Activated CD4-positive, alpha-beta memory T cell treated with anti-CD3 and anti-CD28 coated beads for 36 hours (primary cell): ENCODE results near the gene GRID1. TPM values are rescaled to one million over a fixed set of nuclear protein-coding genes. Genes with fewer than 3 reads are reported as not detected.

Experiments used
- CTCF ChIA-PET: fragments of 350-600 bp; sonication (Branson Sonifier 250); formaldehyde crosslinking; loops from one replicate; lab custom pipeline; 2021; ENCODE audit warnings: antibody characterized with exemption, inconsistent platforms; lab: Charles Lee
- POLR2A ChIA-PET: fragments of 350-600 bp; sonication (Branson Sonifier 250); formaldehyde crosslinking; loops from one replicate; lab custom pipeline; 2021; ENCODE audit warnings: antibody characterized with exemption; lab: Charles Lee
- DNase-seq: peaks from one replicate; pipeline ENCODE4 v3.0.0-alpha.2; 2020
- H3K27ac Mint-ChIP-seq: one replicate; pipeline ENCODE4 v1.8.0; 2021; ENCODE audit warnings: mixed read lengths
- H3K27me3 Mint-ChIP-seq: one replicate; pipeline ENCODE4 v1.8.0; 2021; ENCODE audit warnings: mixed read lengths
- H3K36me3 Mint-ChIP-seq: one replicate; pipeline ENCODE4 v1.8.0; 2021; ENCODE audit warnings: mixed read lengths
- H3K4me1 Mint-ChIP-seq: one replicate; pipeline ENCODE4 v1.8.0; 2021; ENCODE audit warnings: low read depth, mixed read lengths
- H3K4me3 Mint-ChIP-seq: one replicate; pipeline ENCODE4 v1.8.0; 2021; ENCODE audit warnings: mild to moderate bottlenecking, mixed read lengths
- H3K9me3 Mint-ChIP-seq: one replicate; pipeline ENCODE4 v1.8.0; 2021; ENCODE audit warnings: mixed read lengths
- intact Hi-C: fragments of 100-400 bp; cut with micrococcal nuclease; formaldehyde crosslinking; loops from one replicate; pipeline ENCODE4 v1.15.1; 2023
- total RNA-seq, 2 experiments: library from RNA; stranded (reverse); gene quantifications; one replicate each; pipeline ENCODE4 v1.2.3, GENCODE V29; 2021

Gene GRID1
- total RNA-seq, 2 experiments from 2014 or later, result not detected

DNA sequence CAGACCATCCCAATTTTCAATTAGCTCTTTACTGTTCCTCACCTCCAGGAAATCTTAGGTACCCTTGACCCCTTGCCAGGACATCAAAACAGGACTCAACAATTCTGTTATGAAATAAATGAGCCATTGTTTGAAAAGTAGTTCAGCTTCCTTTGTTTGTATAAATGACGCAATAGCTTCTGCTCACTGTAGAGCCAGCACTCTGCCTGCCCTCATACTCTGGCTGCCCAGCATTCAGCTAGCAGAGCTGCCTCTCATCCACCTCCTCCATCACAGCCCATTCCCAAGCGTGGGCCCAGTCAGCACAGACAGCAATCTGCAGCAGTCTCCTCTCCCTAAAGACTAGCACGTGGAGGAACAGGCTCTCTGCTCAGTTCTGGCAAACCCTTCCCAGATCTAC lies 478.6 kb downstream of the GRID1 start:
- CTCF ChIA-PET, result no interaction called here
- H3K36me3 Mint-ChIP-seq, result no peaks in the 10 kb centered on the region
- H3K27me3 Mint-ChIP-seq, result peaks cover 15% of the 10 kb centered on the region
- no peak overlapping the region for H3K27ac Mint-ChIP-seq
- peaks cover 2% of the 10 kb centered on the region for H3K9me3 Mint-ChIP-seq
- intact Hi-C loops, result no loop called here
- no peaks in the 10 kb centered on the region for H3K4me1 Mint-ChIP-seq
- POLR2A ChIA-PET, result no interaction called here
- no peak for DNase-seq
- H3K4me3 Mint-ChIP-seq, result no peak overlapping the region

DNA sequence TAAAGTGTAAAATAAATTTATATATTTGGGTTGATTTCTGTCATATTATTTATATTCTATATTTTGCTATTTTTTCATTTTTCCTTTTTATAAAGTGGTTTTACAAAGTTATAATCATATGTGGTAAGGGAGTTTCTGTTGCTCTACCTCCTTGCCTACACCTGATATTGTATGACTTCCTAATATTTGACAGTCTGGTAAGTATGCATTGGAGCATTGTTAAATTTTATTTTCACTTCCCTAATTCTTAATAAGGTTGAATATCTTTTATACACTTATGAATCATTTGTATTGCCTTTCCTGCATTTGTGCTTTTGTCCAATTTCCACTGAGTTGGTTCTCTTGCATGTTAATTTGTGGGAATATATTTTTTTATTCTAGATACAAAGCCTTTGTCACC lies 492.4 kb downstream of the GRID1 start:
- no peak for DNase-seq
- peaks cover 4% of the 10 kb centered on the region for H3K27me3 Mint-ChIP-seq
- ChIA-PET CTCF (no interaction called here), POLR2A (no interaction called here)
- no peaks in the 10 kb centered on the region for H3K9me3 Mint-ChIP-seq
- no peaks in the 10 kb centered on the region for H3K4me1 Mint-ChIP-seq
- no peak overlapping the region for H3K4me3 Mint-ChIP-seq
- no peak overlapping the region for H3K27ac Mint-ChIP-seq
- intact Hi-C loops, result no loop called here
- no peaks in the 10 kb centered on the region for H3K36me3 Mint-ChIP-seq

GRCh38 chr10:85873063-85873462 lies 493.5 kb downstream of the GRID1 start:
- no peak overlapping the region for H3K4me3 Mint-ChIP-seq
- ChIA-PET CTCF (no interaction called here), POLR2A (no interaction called here)
- no peaks in the 10 kb centered on the region for H3K9me3 Mint-ChIP-seq
- peaks cover 4% of the 10 kb centered on the region for H3K27me3 Mint-ChIP-seq
- H3K4me1 Mint-ChIP-seq, result no peaks in the 10 kb centered on the region
- H3K36me3 Mint-ChIP-seq, result no peaks in the 10 kb centered on the region
- no peak for DNase-seq
- H3K27ac Mint-ChIP-seq, result no peak overlapping the region
- intact Hi-C loops, result no loop called here

DNA sequence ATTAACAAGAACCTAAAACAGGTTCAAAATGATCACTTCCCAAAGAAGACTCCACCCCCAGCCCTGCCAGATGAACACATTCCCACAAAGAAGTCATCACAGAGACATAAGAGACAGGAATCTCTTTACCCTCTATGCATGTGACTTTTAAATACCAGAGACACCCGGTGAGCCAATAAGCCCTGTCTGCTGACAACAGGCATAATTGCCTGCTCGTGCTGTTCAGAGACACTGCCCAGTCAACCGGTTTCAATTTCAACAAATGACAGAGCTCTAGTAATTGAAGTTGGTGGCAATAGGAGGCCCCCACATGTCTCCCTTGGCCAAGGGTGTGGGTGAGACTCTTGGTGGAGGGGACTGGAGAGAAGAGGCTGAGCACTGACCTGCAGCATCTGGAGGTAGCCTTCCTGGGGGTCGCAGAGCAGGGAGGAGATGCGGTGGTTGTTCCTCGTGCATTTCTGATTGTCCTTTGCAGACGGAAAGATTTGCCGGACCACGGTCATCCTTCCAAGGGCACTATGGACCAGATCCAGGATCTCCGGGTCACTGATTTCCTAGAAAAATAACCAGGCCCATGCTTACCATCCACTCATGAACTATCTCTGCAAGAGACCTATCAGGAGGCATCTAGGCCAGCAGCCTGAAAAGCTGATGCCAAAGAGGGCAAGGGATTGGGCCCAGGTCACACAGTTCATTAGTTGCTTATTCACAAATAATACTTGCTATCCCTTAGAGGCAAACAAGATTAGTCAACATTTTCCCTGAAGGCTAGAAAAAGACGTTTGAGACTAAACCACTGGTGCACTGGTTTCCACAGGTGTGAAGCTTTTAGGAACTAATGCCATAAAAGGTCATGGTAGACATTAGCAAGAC lies 497.7 kb downstream of the GRID1 start:
- Mint-ChIP-seq H3K4me1 (no peaks in the 10 kb centered on the region), H3K36me3 (no peaks in the 10 kb centered on the region), H3K27me3 (no peaks in the 10 kb centered on the region), H3K27ac (no peak overlapping the region), H3K4me3 (no peak overlapping the region), H3K9me3 (no peaks in the 10 kb centered on the region)
- DNase-seq, result no peak
- ChIA-PET CTCF (no interaction called here), POLR2A (no interaction called here)
- intact Hi-C loops, result no loop called here

GRCh38 chr10:85864868-85865526 lies 501.6 kb downstream of the GRID1 start:
- Mint-ChIP-seq H3K27ac (no peak overlapping the region), H3K27me3 (peaks cover 12% of the 10 kb centered on the region), H3K4me1 (no peaks in the 10 kb centered on the region), H3K36me3 (no peaks in the 10 kb centered on the region), H3K9me3 (no peaks in the 10 kb centered on the region), H3K4me3 (no peak overlapping the region)
- no peak for DNase-seq
- POLR2A ChIA-PET, result no interaction called here
- CTCF ChIA-PET, result no interaction called here
- intact Hi-C loops, result no loop called here

- CTCF ChIA-PET, result no interaction called here
- POLR2A ChIA-PET, result no interaction called here
- no peaks in the 10 kb centered on the region for H3K36me3 Mint-ChIP-seq
Measured at GRCh38 chr10:85864173-85864549, 502.4 kb downstream of the GRID1 start.

DNA sequence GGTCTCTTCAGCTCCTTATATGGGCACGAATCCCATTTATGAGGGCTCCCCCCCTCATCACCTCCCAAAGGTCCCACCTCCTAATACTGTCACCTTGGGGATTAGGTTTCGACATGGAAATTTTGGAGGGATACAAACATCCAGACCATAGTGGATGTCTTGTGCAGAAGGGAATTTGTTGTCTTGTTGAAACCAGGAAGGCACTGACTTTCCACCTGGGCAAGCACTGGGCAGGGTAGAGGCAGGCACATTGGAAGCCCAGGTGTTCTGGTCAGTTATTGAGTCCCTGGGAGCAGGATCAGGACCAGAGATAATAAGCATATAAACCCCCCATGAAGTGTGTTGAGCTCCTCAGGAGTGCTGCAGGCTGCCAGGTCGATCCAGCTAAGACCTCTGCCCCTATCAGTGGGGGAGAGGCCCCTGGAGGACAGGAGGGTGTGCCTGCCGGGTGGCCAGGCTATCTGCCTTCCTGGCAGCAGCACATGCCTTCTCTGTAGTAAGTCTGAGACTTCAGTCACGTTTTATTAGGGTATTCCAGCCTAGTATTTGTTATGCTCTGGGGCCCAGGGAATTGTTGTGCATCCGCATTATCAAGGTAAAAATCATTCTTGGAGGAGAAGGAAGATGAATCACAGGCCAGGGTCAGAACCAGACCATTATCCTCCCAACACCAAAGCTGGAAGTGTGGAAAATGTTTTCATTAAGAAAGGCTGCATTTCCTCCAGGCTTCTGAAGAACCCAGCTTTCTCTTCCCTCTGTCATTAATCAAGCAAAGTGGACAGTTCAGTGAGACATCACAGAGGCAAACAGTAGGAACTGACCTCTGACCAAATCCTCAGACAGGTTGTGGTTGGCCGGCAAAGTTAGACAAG lies 503.1 kb downstream of the GRID1 start:
- Mint-ChIP-seq H3K36me3 (no peaks in the 10 kb centered on the region), H3K4me3 (no peak overlapping the region), H3K27me3 (peaks cover 12% of the 10 kb centered on the region), H3K9me3 (no peaks in the 10 kb centered on the region), H3K27ac (no peak overlapping the region), H3K4me1 (no peaks in the 10 kb centered on the region)
- ChIA-PET CTCF (no interaction called here), POLR2A (no interaction called here)
- intact Hi-C loops, result no loop called here
- no peak for DNase-seq

More at GRCh38 chr10:85864173-85864549, 502.4 kb downstream of the GRID1 start:
- Mint-ChIP-seq H3K27me3 (peaks cover 12% of the 10 kb centered on the region), H3K27ac (no peak overlapping the region), H3K9me3 (no peaks in the 10 kb centered on the region), H3K4me1 (no peaks in the 10 kb centered on the region), H3K4me3 (no peak overlapping the region)
- no peak for DNase-seq
- intact Hi-C loops, result no loop called here

GRCh38 chr10:85862771-85863170 lies 503.8 kb downstream of the GRID1 start:
- intact Hi-C loops, result no loop called here
- Mint-ChIP-seq H3K27ac (no peak overlapping the region), H3K27me3 (peaks cover 12% of the 10 kb centered on the region), H3K4me3 (no peak overlapping the region), H3K36me3 (no peaks in the 10 kb centered on the region), H3K9me3 (no peaks in the 10 kb centered on the region), H3K4me1 (no peaks in the 10 kb centered on the region)
- CTCF ChIA-PET, result no interaction called here
- POLR2A ChIA-PET, result no interaction called here
- no peak for DNase-seq

DNA sequence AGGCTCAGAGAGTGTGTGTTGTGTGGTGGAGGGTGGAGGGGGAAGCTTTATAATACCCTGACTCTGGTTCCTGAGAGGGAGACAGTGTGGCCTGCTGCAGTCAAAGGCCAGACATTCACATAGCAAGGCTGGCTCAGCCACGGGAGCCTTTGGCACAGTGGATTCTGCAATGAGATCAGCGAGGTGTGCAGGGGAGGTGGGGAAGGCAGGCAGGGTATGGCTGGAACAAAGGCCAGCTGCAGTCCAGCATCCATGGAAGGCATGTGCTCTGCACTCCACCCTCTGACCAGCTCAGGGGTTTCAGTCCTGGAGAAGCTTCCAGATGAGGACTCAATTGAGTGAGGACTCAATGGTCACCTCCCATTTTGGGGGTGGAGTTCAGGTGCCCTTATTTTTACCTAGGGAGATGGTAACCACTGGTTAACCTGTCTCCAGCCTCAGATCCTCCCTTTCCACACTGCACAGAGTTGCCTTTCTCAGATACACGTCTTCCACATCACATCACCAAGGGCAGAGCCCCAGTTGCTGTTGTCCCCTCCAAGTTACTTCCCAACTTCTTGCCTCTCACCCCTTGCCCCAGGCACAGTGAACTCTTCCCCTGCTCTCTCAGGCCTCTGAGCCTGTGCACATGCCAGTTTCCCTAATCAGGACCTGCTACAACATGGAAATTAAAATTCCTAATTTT lies 504.9 kb downstream of the GRID1 start:
- Mint-ChIP-seq H3K9me3 (no peaks in the 10 kb centered on the region), H3K36me3 (no peaks in the 10 kb centered on the region), H3K4me1 (no peaks in the 10 kb centered on the region), H3K27me3 (peaks cover 12% of the 10 kb centered on the region), H3K4me3 (no peak overlapping the region), H3K27ac (no peak overlapping the region)
- ChIA-PET POLR2A (no interaction called here), CTCF (no interaction called here)
- intact Hi-C loops, result no loop called here
- no peak for DNase-seq

DNA sequence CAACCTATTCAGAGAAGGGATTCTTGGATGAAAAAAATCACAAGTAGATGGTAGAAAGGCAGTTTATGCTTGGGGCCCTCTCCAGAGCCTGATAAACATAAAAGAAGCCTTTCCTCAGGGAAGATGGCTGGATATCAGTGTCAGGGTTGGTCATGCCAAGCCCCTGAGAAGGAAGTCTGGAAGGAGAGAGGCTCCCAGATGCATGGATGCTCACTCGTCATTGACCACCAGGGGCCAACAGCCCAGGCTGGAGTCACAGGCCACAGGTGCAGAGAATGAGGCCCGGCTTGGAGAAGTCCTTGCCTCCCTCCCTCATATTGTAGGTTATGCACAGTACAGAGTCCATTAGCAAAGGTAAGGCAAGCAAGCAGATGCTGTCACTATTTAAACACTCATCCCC lies 506.7 kb downstream of the GRID1 start:
- intact Hi-C loops, result no loop called here
- CTCF ChIA-PET, result interaction anchor here (0.6 kb wide), 1 partner anchor 1143 kb away, joined by 3 read pairs; no protein-coding TSS in a partner anchor
- no peak for DNase-seq
- peaks cover 12% of the 10 kb centered on the region for H3K27me3 Mint-ChIP-seq
- no peaks in the 10 kb centered on the region for H3K4me1 Mint-ChIP-seq
- H3K9me3 Mint-ChIP-seq, result no peaks in the 10 kb centered on the region
- POLR2A ChIA-PET, result no interaction called here
- no peak overlapping the region for H3K27ac Mint-ChIP-seq
- H3K36me3 Mint-ChIP-seq, result no peaks in the 10 kb centered on the region
- H3K4me3 Mint-ChIP-seq, result no peak overlapping the region

DNA sequence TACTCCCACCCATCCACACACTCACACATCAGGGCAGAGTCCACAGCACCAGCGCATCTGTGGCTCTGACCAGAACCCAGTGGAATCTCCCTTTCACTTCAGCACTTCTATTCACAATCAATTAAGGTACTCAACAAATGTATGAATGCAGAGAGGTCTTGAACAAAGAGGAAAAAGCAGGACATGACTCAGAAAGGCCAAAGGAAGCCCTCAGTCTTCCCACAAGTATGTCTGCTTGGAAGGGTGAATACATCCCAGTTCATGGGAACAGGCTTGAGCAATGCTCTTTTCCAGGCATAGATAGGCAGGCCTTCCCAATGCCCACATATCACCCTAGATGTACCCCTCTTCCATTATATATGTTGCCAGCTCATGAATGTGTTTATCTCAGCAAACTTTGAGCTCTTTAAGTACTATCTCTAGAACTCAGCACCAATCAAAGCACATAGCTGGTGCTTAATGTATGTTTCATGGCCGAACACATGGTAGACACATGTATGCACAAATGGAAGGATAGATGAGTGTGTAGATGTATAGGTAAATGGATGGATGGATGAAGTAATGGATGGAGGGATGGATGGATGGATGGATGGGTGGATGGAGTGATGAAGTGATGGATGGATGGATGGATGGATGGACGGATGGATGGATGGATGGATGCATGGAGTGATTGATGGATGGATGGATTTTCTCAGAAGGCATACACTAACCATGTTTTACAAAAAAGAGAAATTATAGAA lies 507.6 kb downstream of the GRID1 start:
- H3K4me1 Mint-ChIP-seq, result no peaks in the 10 kb centered on the region
- no peak overlapping the region for H3K4me3 Mint-ChIP-seq
- H3K27ac Mint-ChIP-seq, result no peak overlapping the region
- ChIA-PET CTCF (interaction anchor here (0.6 kb wide), 1 partner anchor 1142 kb away, joined by 3 read pairs; no protein-coding TSS in a partner anchor), POLR2A (no interaction called here)
- H3K9me3 Mint-ChIP-seq, result no peaks in the 10 kb centered on the region
- DNase-seq, result no peak
- no peaks in the 10 kb centered on the region for H3K36me3 Mint-ChIP-seq
- peaks cover 12% of the 10 kb centered on the region for H3K27me3 Mint-ChIP-seq
- intact Hi-C loops, result no loop called here
